K562 (cell line): ENCODE results near the gene CLPSL1. TPM values are rescaled to one million over a fixed set of nuclear protein-coding genes. Genes with fewer than 3 reads are reported as not detected.

Experiments used
- ADNP ChIP-seq: fragments of 200-800 bp; sonication (Bioruptor generic); IDR thresholded peaks from 2 replicates; pipeline ENCODE4 v1.6.1; 2016; ENCODE audit warnings: missing genetic modification characterization, missing compliant biosample characterization
- CBFB ChIP-seq: sonication (generic); formaldehyde crosslinking; IDR thresholded peaks from 2 replicates; pipeline ENCODE4 v1.4.0; 2020; ENCODE audit warnings: mild to moderate bottlenecking, missing genetic modification reagents
- GATAD2B ChIP-seq: fragments of 450-650 bp; IDR thresholded peaks from 2 replicates; pipeline ENCODE4 v1.6.1; 2017; ENCODE audit warnings: mild to moderate bottlenecking, borderline replicate concordance
- HOXB6 ChIP-seq: fragments of 250-450 bp; sonication (Bioruptor Pico); IDR thresholded peaks from 2 replicates; pipeline ENCODE4 v1.5.1; 2022; ENCODE audit warnings: mild to moderate bottlenecking, borderline replicate concordance
- JUNB ChIP-seq: fragments of 450-650 bp; formaldehyde crosslinking; conservative IDR thresholded peaks from 2 replicates; pipeline ENCODE4 v1.4.0; 2020; ENCODE audit warnings: mild to moderate bottlenecking
- KDM4B ChIP-seq, 2 experiments: fragments of 450-650 bp in 1 of 2; sonication (generic) in 1 of 2; IDR thresholded peaks; 2 replicates each; pipeline ENCODE4 v1.6.1; 2016 to 2017; ENCODE audit warnings: borderline replicate concordance in 2 of 2, antibody characterized with exemption in 1 of 2, low read depth in 1 of 2, mild to moderate bottlenecking in 1 of 2
- RBM39 ChIP-seq: fragments of 200-400 bp; formaldehyde crosslinking; optimal IDR thresholded peaks from 2 replicates; pipeline ENCODE3; 2018; ENCODE audit warnings: low read depth, low read length
- SETDB1 ChIP-seq: IDR thresholded peaks from one replicate; pipeline ENCODE4 v1.6.1; 2012; ENCODE audit warnings: low read length, control low read depth, inconsistent platforms
- SMARCA4 ChIP-seq: fragments of 450-650 bp; IDR thresholded peaks from 2 replicates; pipeline ENCODE4 v1.6.1; 2016
- SNIP1 ChIP-seq: fragments of 450-650 bp; IDR thresholded peaks from 2 replicates; pipeline ENCODE4 v1.7.1; 2017; ENCODE audit warnings: low read depth, mild to moderate bottlenecking
- THRA ChIP-seq: fragments of 450-650 bp; IDR thresholded peaks from 2 replicates; pipeline ENCODE4 v1.6.1; 2017; ENCODE audit warnings: mild to moderate bottlenecking, moderate library complexity
- XRCC5 ChIP-seq: fragments of 200-400 bp; formaldehyde crosslinking; IDR thresholded peaks from 2 replicates; pipeline ENCODE4 v1.6.1; 2017; ENCODE audit warnings: low read depth, mild to moderate bottlenecking, low read length
- ZBTB17 ChIP-seq: fragments of 450-650 bp; formaldehyde crosslinking; IDR thresholded peaks from 2 replicates; pipeline ENCODE4 v1.4.0; 2020; ENCODE audit warnings: mild to moderate bottlenecking
- polyA plus RNA-seq, 8 experiments: library from polyadenylated mRNA; depleted of rRNA in 4 of 8; stranded (reverse) in 5 of 8; unstranded in 3 of 8; fragments of >200 nt; fragmentation: Nextera tagmentation in 2 of 8; fragmentation: Illumina TruSeq in 1 of 8; extraction: Ambion mirVana in 2 of 8; extraction: Trizol in 1 of 8; gene quantifications; 2 replicates each; pipeline versions ENCODE4 v1.2.1 to v1.2.3, GENCODE V29; 2011 to 2014; ENCODE audit warnings: inconsistent platforms in 1 of 8, missing spikeins in 1 of 8
- total RNA-seq, 7 experiments: library from RNA; depleted of rRNA in 6 of 7; stranded (reverse); fragments of >200 nt in 6 of 7; fragmentation: Illumina TruSeq in 2 of 7; extraction: Trizol in 2 of 7; gene quantifications; 2 replicates each; pipeline versions ENCODE4 v1.2.1 to v1.2.3, GENCODE V29; 2011 to 2021; ENCODE audit warnings: low replicate concordance in 1 of 7
- TF ChIP-seq, protein P1 (sequence below), 2 experiments: fragments of 150-350 bp in 1 of 2; IDR thresholded peaks; 2 replicates each; pipeline ENCODE4 v1.6.1; 2012 to 2016; ENCODE audit warnings: low read depth in 2 of 2, low read length in 2 of 2, mild to moderate bottlenecking in 1 of 2, moderate library complexity in 1 of 2
- TF ChIP-seq, protein P2 (sequence below): sonication (generic); formaldehyde crosslinking; IDR thresholded peaks from 2 replicates; pipeline ENCODE4 v1.8.0; 2022; ENCODE audit warnings: missing genetic modification reagents, mild to moderate bottlenecking, moderate library complexity, borderline replicate concordance
- TF ChIP-seq, protein P3 (sequence below): fragments of 250-450 bp; sonication (Bioruptor Pico); IDR thresholded peaks from 2 replicates; pipeline ENCODE4 v1.4.0; 2020; ENCODE audit warnings: mild to moderate bottlenecking, moderate library complexity

The CLPSL1 gene
- total and polyA plus RNA-seq, 9 of the 15 experiments (the other 6 are each of a cell fraction or from before 2014, with no cell fraction given) = not detected

DNA sequence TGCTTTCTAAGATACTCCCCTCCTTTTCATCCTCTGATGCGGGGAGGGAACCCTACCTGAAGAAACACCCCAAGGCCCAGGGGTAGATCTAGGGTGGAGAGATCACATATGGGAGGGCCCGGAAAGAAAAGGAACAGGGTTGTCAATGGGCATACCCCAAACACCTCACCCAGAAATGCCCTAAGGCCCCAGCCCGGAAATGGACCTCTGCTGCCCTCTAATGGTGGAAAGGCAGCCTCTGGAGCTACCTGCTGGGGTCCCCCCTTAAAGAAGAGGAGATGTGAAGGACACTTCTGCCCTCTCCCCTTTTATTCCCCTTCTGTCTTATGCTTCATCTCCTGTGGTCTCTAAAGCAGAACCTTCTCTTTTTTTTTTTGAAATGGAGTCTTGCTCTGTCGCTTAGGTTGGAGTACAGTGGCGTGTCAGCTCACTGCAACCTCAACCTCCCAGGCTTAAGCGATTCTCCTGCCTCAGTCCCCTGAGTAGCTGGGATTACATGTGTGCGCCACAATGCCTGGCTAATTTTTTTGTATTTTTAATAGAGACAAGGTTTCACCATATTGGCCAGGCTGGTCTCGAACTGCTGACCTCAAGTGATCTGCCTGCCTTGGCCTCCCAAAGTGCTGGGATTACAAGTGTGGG, 44.4 kb upstream of the CLPSL1 start (continued):
- TF ChIP-seq, protein P1, sequence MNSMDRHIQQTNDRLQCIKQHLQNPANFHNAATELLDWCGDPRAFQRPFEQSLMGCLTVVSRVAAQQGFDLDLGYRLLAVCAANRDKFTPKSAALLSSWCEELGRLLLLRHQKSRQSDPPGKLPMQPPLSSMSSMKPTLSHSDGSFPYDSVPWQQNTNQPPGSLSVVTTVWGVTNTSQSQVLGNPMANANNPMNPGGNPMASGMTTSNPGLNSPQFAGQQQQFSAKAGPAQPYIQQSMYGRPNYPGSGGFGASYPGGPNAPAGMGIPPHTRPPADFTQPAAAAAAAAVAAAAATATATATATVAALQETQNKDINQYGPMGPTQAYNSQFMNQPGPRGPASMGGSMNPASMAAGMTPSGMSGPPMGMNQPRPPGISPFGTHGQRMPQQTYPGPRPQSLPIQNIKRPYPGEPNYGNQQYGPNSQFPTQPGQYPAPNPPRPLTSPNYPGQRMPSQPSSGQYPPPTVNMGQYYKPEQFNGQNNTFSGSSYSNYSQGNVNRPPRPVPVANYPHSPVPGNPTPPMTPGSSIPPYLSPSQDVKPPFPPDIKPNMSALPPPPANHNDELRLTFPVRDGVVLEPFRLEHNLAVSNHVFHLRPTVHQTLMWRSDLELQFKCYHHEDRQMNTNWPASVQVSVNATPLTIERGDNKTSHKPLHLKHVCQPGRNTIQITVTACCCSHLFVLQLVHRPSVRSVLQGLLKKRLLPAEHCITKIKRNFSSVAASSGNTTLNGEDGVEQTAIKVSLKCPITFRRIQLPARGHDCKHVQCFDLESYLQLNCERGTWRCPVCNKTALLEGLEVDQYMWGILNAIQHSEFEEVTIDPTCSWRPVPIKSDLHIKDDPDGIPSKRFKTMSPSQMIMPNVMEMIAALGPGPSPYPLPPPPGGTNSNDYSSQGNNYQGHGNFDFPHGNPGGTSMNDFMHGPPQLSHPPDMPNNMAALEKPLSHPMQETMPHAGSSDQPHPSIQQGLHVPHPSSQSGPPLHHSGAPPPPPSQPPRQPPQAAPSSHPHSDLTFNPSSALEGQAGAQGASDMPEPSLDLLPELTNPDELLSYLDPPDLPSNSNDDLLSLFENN (IDR thresholded peaks at IDR 0.05; ENCODE audit: low read depth in 2 of 2, low read length in 2 of 2) = no peak
- TF ChIP-seq THRA (no peak), SNIP1 (no peak), CBFB (CRISPR knock-in tag) (no peak), GATAD2B (no peak), XRCC5 (peak; percentile 72; the same call in 1 of the 2 replicates), ZBTB17 (CRISPR knock-in tag) (no peak), SETDB1 (no peak), RBM39 (no peak), SMARCA4 (no peak), JUNB (CRISPR knock-in tag) (no peak), HOXB6 (CRISPR knock-in tag) (no peak), KDM4B (IDR thresholded peaks at IDR 0.05; ENCODE audit: borderline replicate concordance in 2 of 2, low read depth in 1 of 2) (no peak), ADNP (tag) (no peak)
- TF ChIP-seq, protein P2, sequence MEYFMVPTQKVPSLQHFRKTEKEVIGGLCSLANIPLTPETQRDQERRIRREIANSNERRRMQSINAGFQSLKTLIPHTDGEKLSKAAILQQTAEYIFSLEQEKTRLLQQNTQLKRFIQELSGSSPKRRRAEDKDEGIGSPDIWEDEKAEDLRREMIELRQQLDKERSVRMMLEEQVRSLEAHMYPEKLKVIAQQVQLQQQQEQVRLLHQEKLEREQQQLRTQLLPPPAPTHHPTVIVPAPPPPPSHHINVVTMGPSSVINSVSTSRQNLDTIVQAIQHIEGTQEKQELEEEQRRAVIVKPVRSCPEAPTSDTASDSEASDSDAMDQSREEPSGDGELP (CRISPR knock-in tag) = no peak; the same call in 1 of the 2 replicates
- TF ChIP-seq, protein P3, sequence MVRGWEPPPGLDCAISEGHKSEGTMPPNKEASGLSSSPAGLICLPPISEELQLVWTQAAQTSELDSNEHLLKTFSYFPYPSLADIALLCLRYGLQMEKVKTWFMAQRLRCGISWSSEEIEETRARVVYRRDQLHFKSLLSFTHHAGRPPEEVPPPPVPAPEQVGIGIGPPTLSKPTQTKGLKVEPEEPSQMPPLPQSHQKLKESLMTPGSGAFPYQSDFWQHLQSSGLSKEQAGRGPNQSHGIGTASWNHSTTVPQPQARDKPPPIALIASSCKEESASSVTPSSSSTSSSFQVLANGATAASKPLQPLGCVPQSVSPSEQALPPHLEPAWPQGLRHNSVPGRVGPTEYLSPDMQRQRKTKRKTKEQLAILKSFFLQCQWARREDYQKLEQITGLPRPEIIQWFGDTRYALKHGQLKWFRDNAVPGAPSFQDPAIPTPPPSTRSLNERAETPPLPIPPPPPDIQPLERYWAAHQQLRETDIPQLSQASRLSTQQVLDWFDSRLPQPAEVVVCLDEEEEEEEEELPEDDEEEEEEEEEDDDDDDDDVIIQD (CRISPR knock-in tag) = no peak
